ENCODE results near the gene DNAJC4. TPM values are rescaled to one million over a fixed set of nuclear protein-coding genes. Genes with fewer than 3 reads are reported as not detected.

DNAJC4 gene
- total and polyA plus RNA-seq, 2 experiments from 2014 or later, result 12.8 to 58.4 TPM

GRCh38 chr11:64248578-64248977, 18.2 kb downstream of the DNAJC4 start:
- DNase-seq (ENCODE audit: low spot score), result no peak
- H3K9me2 ChIP-seq (replicated peaks; ENCODE audit: insufficient read depth), result no peaks in the 10 kb centered on the region
- no peak overlapping the region for H2AFZ ChIP-seq
- H3K9me3 ChIP-seq (ENCODE audit: low read depth), result no peaks in the 10 kb centered on the region
- 76% methylated on average over 5 of the region's 7 CpGs for WGBS (ENCODE audit: low lambda C conversion rate, missing lambda C conversion rate)
- no peak overlapping the region for H3K4me2 ChIP-seq
- H4K20me1 ChIP-seq (ENCODE audit: insufficient read depth, poor library complexity, severe bottlenecking), result peaks cover 5% of the 10 kb centered on the region
- H3K79me2 ChIP-seq, result peaks cover 32% of the 10 kb centered on the region
- peaks cover 21% of the 10 kb centered on the region for H3K4me1 ChIP-seq (ENCODE audit: insufficient read depth)
- H3K27me3 ChIP-seq, result no peaks in the 10 kb centered on the region
- no peaks in the 10 kb centered on the region for H3K36me3 ChIP-seq (replicated peaks; ENCODE audit: insufficient read depth, low read depth)
- no peak overlapping the region for H3K27ac ChIP-seq
- TF ChIP-seq EZH2 (IDR thresholded peaks at IDR 0.05; ENCODE audit: borderline replicate concordance), result no peak
- no peak overlapping the region for H3K4me3 ChIP-seq

- Histone ChIP-seq H3K79me2 (peaks cover 32% of the 10 kb centered on the region), H3K36me3 (replicated peaks; ENCODE audit: insufficient read depth, low read depth) (no peaks in the 10 kb centered on the region), H3K4me1 (ENCODE audit: insufficient read depth) (peaks cover 21% of the 10 kb centered on the region), H4K20me1 (ENCODE audit: insufficient read depth, poor library complexity, severe bottlenecking) (peaks cover 5% of the 10 kb centered on the region), H3K27ac (no peak overlapping the region), H3K27me3 (no peaks in the 10 kb centered on the region), H3K4me3 (no peak overlapping the region), H2AFZ (no peak overlapping the region), H3K9me2 (replicated peaks; ENCODE audit: insufficient read depth) (no peaks in the 10 kb centered on the region), H3K9me3 (ENCODE audit: low read depth) (no peaks in the 10 kb centered on the region), H3K4me2 (no peak overlapping the region)
- no peak for DNase-seq (ENCODE audit: low spot score)
- 98% methylated on average over 4 of the region's 4 CpGs for WGBS (ENCODE audit: low lambda C conversion rate, missing lambda C conversion rate)
- TF ChIP-seq EZH2phosphoT487 (IDR thresholded peaks at IDR 0.05; ENCODE audit: low read depth, severe bottlenecking, unreplicated experiment) (no peak), EZH2 (IDR thresholded peaks at IDR 0.05; ENCODE audit: borderline replicate concordance) (no peak), CTCF (IDR thresholded peaks at IDR 0.05; ENCODE audit: poor library complexity) (no peak)
These were observed 18.7 kb downstream of the DNAJC4 start for GRCh38 chr11:64249038-64249437.

DNA sequence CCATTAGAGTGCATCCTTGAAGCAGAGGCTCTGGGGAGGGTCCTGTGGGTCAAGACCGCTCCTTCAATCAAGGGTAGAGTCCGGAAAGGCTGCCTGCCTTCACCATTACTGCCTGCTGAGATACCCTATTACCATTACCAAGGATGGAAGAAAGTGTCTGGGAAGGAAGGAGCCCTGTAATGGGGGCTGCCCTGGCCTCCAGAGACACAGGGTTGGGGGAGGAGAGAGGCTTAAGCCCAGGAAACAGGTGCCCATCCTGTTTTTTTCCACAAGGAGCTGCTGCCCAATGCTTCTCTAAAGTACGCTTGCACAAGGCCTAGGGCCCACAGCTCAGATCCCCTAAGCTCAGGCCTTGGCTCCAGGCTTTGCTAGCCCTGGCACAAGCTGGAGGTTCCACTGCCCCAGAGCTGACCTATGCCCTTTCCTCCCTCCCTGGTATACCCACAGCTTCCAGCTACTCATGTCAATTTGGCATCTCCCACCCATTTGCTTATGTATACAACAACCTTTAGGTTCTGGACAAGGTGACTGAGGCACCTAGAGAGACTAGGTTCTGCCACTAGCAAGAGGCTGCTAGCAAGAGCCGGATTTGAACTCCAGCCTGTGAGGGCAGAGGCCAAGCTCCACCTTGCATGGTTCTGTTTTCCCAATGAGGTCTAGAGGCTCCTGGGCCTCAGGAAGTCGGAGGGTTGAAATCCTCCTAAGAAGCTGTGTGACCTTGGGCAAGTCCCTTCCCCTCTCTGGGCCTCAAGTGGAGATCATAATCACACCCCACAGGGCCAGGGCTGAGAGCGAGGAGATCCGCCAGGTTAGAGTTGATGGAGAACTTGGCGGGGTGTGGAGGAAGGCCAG, 19.4 kb downstream of the DNAJC4 start:
- WGBS (ENCODE audit: low lambda C conversion rate, missing lambda C conversion rate), result 89% methylated on average over 8 of the region's 8 CpGs
- Histone ChIP-seq H3K79me2 (peaks cover 32% of the 10 kb centered on the region), H3K27me3 (no peaks in the 10 kb centered on the region)

More for the DNA sequence above, 19.4 kb downstream of the DNAJC4 start:
- Histone ChIP-seq H3K36me3 (replicated peaks; ENCODE audit: insufficient read depth, low read depth) (no peaks in the 10 kb centered on the region), H2AFZ (no peak overlapping the region), H3K9me2 (replicated peaks; ENCODE audit: insufficient read depth) (no peaks in the 10 kb centered on the region), H3K27ac (no peak overlapping the region), H4K20me1 (ENCODE audit: insufficient read depth, poor library complexity, severe bottlenecking) (peaks cover 5% of the 10 kb centered on the region), H3K4me3 (no peak overlapping the region), H3K4me1 (ENCODE audit: insufficient read depth) (peaks cover 21% of the 10 kb centered on the region), H3K4me2 (no peak overlapping the region), H3K9me3 (ENCODE audit: low read depth) (no peaks in the 10 kb centered on the region)
- no peak for TF ChIP-seq CTCF (IDR thresholded peaks at IDR 0.05; ENCODE audit: poor library complexity)
- no peak for TF ChIP-seq EZH2phosphoT487 (IDR thresholded peaks at IDR 0.05; ENCODE audit: low read depth, severe bottlenecking, unreplicated experiment)
- no peak for TF ChIP-seq EZH2 (IDR thresholded peaks at IDR 0.05; ENCODE audit: borderline replicate concordance)
- no peak for DNase-seq (ENCODE audit: low spot score)

Data from hepatocyte (in vitro differentiated cells).